Adrenal gland (tissue), 12 donors: ENCODE results near the gene ARL8A. TPM values are rescaled to one million over a fixed set of nuclear protein-coding genes. Genes with fewer than 3 reads are reported as not detected.

Experiments used
- DNase-seq, 7 donors: peaks; one replicate each; pipeline ENCODE4 v3.0.0-alpha.2; 2019 to 2020
- H3K27ac ChIP-seq, 5 donors: fragments of 200-600 bp; sonication (generic) in 4 of 5; 1 replicate in 3 of 5; 2 replicates in 2 of 5; pipeline versions ENCODE4 v1.5.1 to v1.8.0; 2016 to 2020; ENCODE audit warnings: mild to moderate bottlenecking in 1 of 5
- H3K27me3 ChIP-seq: fragments of 200-600 bp; 2 replicates; pipeline ENCODE4 v1.8.0; 2021
- H3K36me3 ChIP-seq, 2 donors: fragments of 200-600 bp; replicated peaks in 1 of 2; 1 replicate in 1 of 2; 2 replicates in 1 of 2; pipeline versions ENCODE4 v1.5.1 to v1.8.0; 2018 to 2022
- H3K4me1 ChIP-seq, 2 donors: fragments of 200-600 bp; replicated peaks in 1 of 2; 1 replicate in 1 of 2; 2 replicates in 1 of 2; pipeline versions ENCODE4 v1.5.1 to v1.8.0; 2018 to 2021
- H3K4me3 ChIP-seq, 4 donors: fragments of 200-600 bp; sonication (generic) in 3 of 4; one replicate each; pipeline ENCODE4 v1.5.1; 2016 to 2018
- H3K9me3 ChIP-seq, 3 donors: fragments of 200-600 bp; sonication (generic) in 1 of 3; replicated peaks in 1 of 3; 1 replicate in 2 of 3; 2 replicates in 1 of 3; pipeline versions ENCODE4 v1.5.1 to v1.8.0; 2016 to 2021
- CTCF ChIP-seq, 6 experiments: fragments of 450-650 bp in 4 of 6; fragments of 200-600 bp in 2 of 6; sonication (generic) in 1 of 6; IDR thresholded peaks; 1 replicate in 5 of 6; 2 replicates in 1 of 6; pipeline versions ENCODE4 v1.5.1 to v1.8.0; 2016 to 2021; ENCODE audit warnings: antibody characterized with exemption in 6 of 6, mild to moderate bottlenecking in 2 of 6, moderate library complexity in 1 of 6
- POLR2A ChIP-seq, 2 donors: fragments of 450-650 bp; IDR thresholded peaks; one replicate each; pipeline ENCODE4 v1.6.1; 2017; ENCODE audit warnings: antibody characterized with exemption in 2 of 2, mild to moderate bottlenecking in 2 of 2, moderate library complexity in 1 of 2
- WGBS, 4 donors: extraction: QIAGEN DNeasy Blood & Tissue Kit in 2 of 4; methylation state at CpG; one replicate each; pipeline versions ENCODE4 v1.1.5 to v1.1.7; 2013 to 2017; 5-methylcytosine and 5-hydroxymethylcytosine counted together
- intact Hi-C, 2 donors: fragments of 100-400 bp; cut with DNase I; formaldehyde crosslinking; loops; one replicate each; pipeline versions ENCODE4 v1.14.1 to v1.15.0; 2022 to 2023
- polyA plus RNA-seq, 3 donors: library from polyadenylated mRNA; stranded (reverse); fragments of 200-250 nt in 2 of 3; fragments of 350-450 nt in 1 of 3; fragmentation: Illumina TruSeq in 1 of 3; extraction: RNeasy Lipid Tissue Mini Kit (QIAGEN cat#74804) in 1 of 3; gene quantifications; one replicate each; pipeline ENCODE4 v1.2.3, GENCODE V29; 2013 to 2014
- total RNA-seq, 9 donors: library from RNA; depleted of rRNA in 4 of 9; stranded (reverse); fragments of >200 nt in 4 of 9; fragments of 120-200 nt in 1 of 9; fragmentation: NEBNext Ultra II Directional in 1 of 9; extraction: Animal tissue kit (Norgen Biotek cat#: 25700) in 1 of 9; gene quantifications; one replicate each; pipeline versions ENCODE4 v1.1.0 to v1.2.4, GENCODE V29; 2013 to 2023
- donor health status: healthy with polysubstance abuse.
- donor health status: Bipolar disorder and iron deficiency.
- donor health status: DM: yes; HTN: yes; CAD: no.
- donor health status: DM: no; HTN: no; CAD: no.
- donor health status: DM: no; HTN: no; CAD: no.
- donor health status: DM: yes; HTN: yes; CAD: no.

Gene ARL8A
- total and polyA plus RNA-seq, 12 donors, result 26.4 to 115 (median 53.7) TPM

GRCh38 chr1:202162418-202163280 lies 18.1 kb upstream of the ARL8A start:
- WGBS, 4 donors, result 39 to 52% (median 42%) methylated on average over 6 to 15 of the region's 15 CpGs
- DNase-seq, result peak in 1 of 7 donors; percentile 17
- Histone ChIP-seq H3K4me1 (peaks cover 0 to 4% of the 10 kb centered on the region in 2 donors), H3K9me3 (no peaks in the 10 kb centered on the region), H3K27ac (peak overlapping the region in 2 of 5 donors; percentile 23 to 53), H3K36me3 (no peaks in the 10 kb centered on the region), H3K4me3 (no peak overlapping the region), H3K27me3 (no peaks in the 10 kb centered on the region)
- no peak for TF ChIP-seq CTCF (IDR thresholded peaks at IDR 0.05)
- TF ChIP-seq POLR2A (IDR thresholded peaks at IDR 0.05), result no peak
- intact Hi-C loops, result no loop called here

- no peak for DNase-seq
- peaks cover 0 to 4% of the 10 kb centered on the region in 2 donors for H3K4me1 ChIP-seq
- no peaks in the 10 kb centered on the region for H3K27me3 ChIP-seq
- 70 to 79% (median 71%) methylated on average over 2 to 4 of the region's 4 CpGs for WGBS, 4 donors
- H3K4me3 ChIP-seq, result no peak overlapping the region
- TF ChIP-seq POLR2A (IDR thresholded peaks at IDR 0.05), result no peak
- TF ChIP-seq CTCF (IDR thresholded peaks at IDR 0.05), result no peak
- H3K36me3 ChIP-seq, result no peaks in the 10 kb centered on the region
- intact Hi-C loops, result no loop called here
- H3K27ac ChIP-seq, result peak overlapping the region in 1 of 5 donors; percentile 53
- H3K9me3 ChIP-seq, result no peaks in the 10 kb centered on the region
Observed at GRCh38 chr1:202162047-202162417, 17.5 kb upstream of the ARL8A start.

- intact Hi-C loops, result no loop called here
- Histone ChIP-seq H3K27ac (peak overlapping the region in 2 of 5 donors; percentile 30 to 67), H3K27me3 (no peaks in the 10 kb centered on the region), H3K4me1 (peaks cover 0 to 4% of the 10 kb centered on the region in 2 donors), H3K9me3 (no peaks in the 10 kb centered on the region), H3K4me3 (no peak overlapping the region), H3K36me3 (no peaks in the 10 kb centered on the region)
- DNase-seq, result no peak
- WGBS, 4 donors, result 60 to 73% (median 62%) methylated on average over 18 to 22 of the region's 22 CpGs
- TF ChIP-seq CTCF (IDR thresholded peaks at IDR 0.05) (no peak), POLR2A (IDR thresholded peaks at IDR 0.05) (no peak)
Observed at GRCh38 chr1:202161151-202162046, 16.9 kb upstream of the ARL8A start.

- Histone ChIP-seq H3K27ac (peak within 1 kb of the TSS in 3 of 5 donors; percentile 49 to 72 (median 67)), H3K4me3 (peak within 1 kb of the TSS in 1 of 4 donors; percentile 31), H3K9me3 (no peaks in the 10 kb centered on the region), H3K27me3 (no peaks in the 10 kb centered on the region), H3K4me1 (peaks cover 0 to 6% of the 10 kb centered on the region in 2 donors), H3K36me3 (no peaks in the 10 kb centered on the region)
- peak in 4 of 6 experiments; percentile 6 to 50 (median 14) for TF ChIP-seq CTCF (IDR thresholded peaks at IDR 0.05)
- TF ChIP-seq POLR2A (IDR thresholded peaks at IDR 0.05), result no peak
- 39 to 68% (median 51%) methylated on average over 15 to 17 of the region's 17 CpGs for WGBS, 4 donors
- peak in 2 of 7 donors; percentile 27 to 56 for DNase-seq
- intact Hi-C loops, result no loop called here
Observed at GRCh38 chr1:202160377-202160940, 15.9 kb upstream of the ARL8A start, which contains the start of gene PTPN7. PTPN7 (minus strand) TSS chr1:202160602; CDS start chr1:202159402, 1,200 bp downstream.
